ENCODE measurements around the gene COBL.

The COBL gene

GRCh38 chr7:51175992-51176388 is 140.6 kb downstream of the COBL start:
- no peak for DNase-seq

- DNase-seq: no peak
Observed at GRCh38 chr7:51175316-51175991, 141.2 kb downstream of the COBL start.

- no peak for DNase-seq
Observed at GRCh38 chr7:51165337-51165736, 151.3 kb downstream of the COBL start.

GRCh38 chr7:51162724-51163329 is 153.8 kb downstream of the COBL start:
- peak; percentile 72 for DNase-seq

GRCh38 chr7:51161937-51162336 is 154.7 kb downstream of the COBL start:
- no peak for DNase-seq

GRCh38 chr7:51160990-51161615 is 155.5 kb downstream of the COBL start:
- peak; percentile 60 for DNase-seq

GRCh38 chr7:51160411-51160810 is 156.2 kb downstream of the COBL start:
- DNase-seq: no peak

GRCh38 chr7:51158742-51159445 is 157.7 kb downstream of the COBL start:
- DNase-seq: no peak

- no peak for DNase-seq
Observed at GRCh38 chr7:51158211-51158610, 158.4 kb downstream of the COBL start.

GRCh38 chr7:51154201-51154600 is 162.4 kb downstream of the COBL start:
- DNase-seq: no peak

- DNase-seq: no peak
Observed at GRCh38 chr7:51152706-51153200, 163.9 kb downstream of the COBL start.

- DNase-seq: no peak
Observed at GRCh38 chr7:51151455-51151854, 165.2 kb downstream of the COBL start.

- no peak for DNase-seq
Observed at GRCh38 chr7:51150193-51150592, 166.4 kb downstream of the COBL start.

- DNase-seq: no peak
Observed at GRCh38 chr7:51148216-51148615, 168.4 kb downstream of the COBL start.

GRCh38 chr7:51146816-51147586 is 169.6 kb downstream of the COBL start:
- DNase-seq: no peak

- no peak for DNase-seq
Observed at GRCh38 chr7:51144178-51144577, 172.4 kb downstream of the COBL start.

- no peak for DNase-seq
Observed at GRCh38 chr7:51142741-51143385, 173.7 kb downstream of the COBL start.

GRCh38 chr7:51141451-51142003 is 175.1 kb downstream of the COBL start:
- DNase-seq: peak; percentile 39

GRCh38 chr7:51140199-51141164 is 176.1 kb downstream of the COBL start:
- DNase-seq: no peak

GRCh38 chr7:51139796-51140195 is 176.8 kb downstream of the COBL start:
- DNase-seq: no peak

All from fibroblast of skin of right biceps (primary cell).